AML-193 (cell line): ENCODE results near the gene PDE4B.

Source experiments
- DNase-seq, 2 experiments: peaks; one replicate each; lab custom pipeline; 2025; lab: John Stamatoyannopoulos, UW

Gene PDE4B

DNA sequence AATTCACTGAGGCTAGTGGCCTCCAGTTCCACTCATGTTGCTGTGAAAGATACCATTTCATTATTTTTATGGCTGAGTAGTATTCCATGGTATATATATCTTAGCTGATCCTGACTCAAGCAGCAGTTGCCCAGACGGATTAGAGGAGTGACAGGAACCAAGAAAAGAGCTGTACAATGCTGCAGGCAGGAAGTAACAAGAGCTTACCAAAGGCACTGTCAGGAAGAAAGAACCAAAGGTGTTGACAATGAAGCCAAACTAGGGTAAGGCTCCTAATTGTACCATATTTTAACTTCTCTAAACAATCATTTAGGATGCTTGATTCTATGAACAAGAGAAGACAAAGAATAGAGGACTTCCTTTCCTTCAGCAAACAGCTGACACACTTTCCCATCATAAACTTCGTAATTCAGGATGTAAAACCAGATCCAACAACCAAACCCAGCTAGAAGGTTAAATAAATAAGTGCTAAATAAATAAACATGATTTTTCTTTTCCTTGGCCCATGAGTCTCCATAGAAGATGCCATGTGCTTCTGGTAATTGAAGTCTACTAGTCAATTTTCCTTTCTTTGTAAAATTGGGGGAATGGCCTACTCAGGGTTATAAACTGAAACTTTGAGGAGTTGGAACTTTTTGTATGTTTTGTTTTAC lies 493.0 kb downstream of the PDE4B start:
- no peak for DNase-seq

DNA sequence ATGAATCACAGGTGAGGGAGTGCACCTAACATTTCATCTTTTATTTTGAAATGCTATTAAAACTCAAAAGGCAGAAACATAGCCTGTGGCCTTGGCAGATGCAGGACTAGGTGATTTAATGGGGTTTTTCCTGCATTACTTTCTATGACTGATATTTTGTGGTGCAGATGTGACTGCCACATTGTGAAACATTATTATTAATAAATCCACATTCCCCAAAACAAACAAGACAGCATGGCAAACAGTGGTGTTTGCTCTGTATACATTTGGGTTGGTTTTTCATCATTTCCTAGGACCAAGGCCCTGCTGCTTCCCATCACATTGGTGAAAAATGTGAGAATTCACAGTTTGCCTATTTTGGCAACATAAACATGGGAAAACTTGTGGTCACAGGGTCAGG lies 493.6 kb downstream of the PDE4B start:
- DNase-seq: no peak

DNA sequence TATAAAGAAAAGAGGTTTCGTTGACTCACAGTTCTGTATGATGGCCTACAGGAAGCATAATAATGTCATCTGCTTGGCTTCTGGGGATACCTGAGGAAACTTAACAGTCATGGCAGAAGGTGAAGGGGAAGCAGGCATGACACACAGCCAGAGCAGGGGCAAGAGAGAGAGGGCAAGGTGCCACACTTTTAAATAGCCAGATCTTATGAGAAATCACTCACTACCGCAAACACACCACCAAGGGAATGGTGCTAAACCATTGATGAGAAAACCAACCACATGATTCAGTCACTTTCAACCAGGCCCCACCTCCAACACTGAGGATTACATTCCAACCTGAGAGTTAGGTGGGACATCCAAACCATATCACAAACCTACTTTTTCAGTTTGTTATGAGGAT lies 495.4 kb downstream of the PDE4B start:
- DNase-seq: no peak

DNA sequence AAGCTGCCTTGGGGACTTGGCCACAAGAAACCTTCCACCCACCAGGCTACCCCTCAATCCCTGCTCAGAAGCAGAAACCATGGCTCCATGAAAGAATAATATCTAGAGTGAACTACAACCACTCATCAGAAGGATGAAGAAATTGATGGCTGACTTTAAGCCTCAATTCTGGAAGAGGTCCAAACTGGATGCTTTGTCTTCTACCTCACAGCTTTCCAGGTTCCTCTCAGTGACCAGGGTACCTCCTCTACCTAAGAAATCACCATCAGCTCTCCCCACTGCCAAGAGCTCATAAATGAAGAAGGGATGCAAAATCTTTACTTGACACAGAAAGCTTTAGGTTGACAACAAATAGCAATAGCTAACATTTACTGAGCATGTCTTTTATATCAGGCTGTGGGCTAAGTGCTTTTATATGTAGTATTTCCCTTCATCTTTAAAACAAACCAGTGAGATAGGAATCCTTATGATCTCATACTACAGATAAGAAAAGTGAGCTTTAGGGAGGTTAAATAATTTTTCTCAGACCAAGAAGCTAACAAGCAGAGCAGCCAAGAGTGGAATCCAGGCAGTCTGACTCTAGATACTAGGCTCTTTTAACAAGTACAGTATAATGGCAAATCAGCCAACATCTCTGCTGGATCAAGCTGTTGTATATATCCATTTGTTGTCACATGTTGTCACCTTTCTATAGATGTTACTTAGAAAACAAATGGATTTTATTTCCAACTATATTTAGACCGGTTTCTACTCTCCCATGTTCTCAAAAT lies 498.3 kb downstream of the PDE4B start:
- no peak for DNase-seq

DNA sequence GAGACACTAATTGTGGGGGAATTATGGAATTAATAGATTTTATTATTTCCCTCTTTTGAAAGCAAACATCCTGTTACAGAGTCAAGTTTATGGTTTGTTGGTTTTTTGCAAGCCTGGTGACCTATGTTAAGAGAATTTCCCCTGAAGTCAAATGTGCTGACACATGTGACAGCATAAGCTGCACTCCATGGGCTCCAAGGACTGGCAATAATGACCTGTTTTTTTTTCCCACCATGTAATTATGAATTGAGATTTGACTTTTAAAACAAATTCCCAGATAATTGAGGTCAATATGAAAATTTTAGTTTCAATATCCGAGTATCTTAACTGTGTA lies 498.8 kb downstream of the PDE4B start:
- no peak for DNase-seq

DNA sequence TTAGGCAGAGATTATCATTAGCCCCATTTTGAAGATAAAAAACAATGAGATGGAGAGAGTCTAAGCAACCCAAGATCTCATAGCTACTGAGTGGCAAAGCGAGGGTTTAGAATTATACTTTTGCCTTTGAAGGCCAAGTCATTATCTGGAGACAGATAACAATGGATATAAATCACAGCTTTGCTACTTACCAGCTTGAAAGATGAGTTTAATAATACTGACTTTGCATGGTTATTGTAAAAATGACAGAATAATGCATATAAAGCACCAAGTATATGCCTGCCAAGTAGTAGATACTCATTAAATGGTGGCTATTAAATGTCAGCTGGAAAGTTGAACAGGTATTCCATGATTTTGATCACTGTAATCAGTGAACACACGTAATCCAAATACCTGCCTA lies 499.6 kb downstream of the PDE4B start:
- DNase-seq: no peak

DNA sequence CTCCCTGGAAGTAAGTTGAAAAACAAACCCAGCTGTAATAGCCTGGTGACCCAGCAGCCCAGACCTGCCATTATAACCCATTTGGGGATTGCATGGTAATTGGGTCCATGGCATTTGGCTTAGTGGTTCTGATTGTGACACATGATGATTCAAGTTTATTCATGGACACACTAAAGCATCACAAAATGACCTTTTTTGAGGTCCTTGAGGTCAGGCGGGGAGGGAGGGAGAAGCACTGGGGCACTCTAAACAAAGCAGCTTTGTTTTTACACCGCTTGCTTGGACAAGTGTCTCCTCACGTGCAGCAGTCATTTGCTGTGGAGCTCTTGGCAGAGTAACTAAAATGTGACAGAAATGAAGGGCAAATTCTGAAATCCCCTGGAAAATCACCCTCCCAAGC lies 500.2 kb downstream of the PDE4B start:
- no peak for DNase-seq

DNA sequence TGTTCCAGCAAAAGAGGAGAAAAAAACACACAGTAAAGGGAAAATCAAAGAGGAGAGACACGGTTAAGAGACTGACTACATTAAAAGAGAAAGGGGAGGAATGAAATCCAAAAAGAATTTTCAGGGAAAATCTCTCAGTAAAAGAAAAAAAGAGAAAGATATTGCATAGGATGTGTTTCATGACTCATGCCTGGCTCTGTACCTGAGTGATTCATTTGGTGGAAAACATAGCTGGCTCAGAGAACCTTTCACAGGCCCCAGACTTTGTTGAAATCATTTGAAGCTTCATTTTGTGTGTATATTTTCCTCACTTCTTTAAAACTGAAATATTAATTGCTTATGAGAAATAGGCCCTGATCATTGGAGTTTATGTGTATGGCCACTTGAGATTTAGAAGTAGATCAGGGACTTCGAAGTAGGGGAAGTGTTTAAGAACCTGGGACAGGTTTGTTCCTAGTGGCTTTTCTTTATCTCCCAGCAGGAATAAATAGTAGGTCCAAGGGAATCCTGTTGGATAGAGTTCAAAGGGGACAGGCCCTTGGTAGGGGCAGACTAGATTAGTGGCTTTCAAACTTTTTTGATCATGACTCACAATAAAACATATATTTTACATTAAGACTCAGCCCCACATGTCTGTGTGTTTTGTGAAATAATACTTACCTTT lies 502.1 kb downstream of the PDE4B start:
- no peak for DNase-seq

DNA sequence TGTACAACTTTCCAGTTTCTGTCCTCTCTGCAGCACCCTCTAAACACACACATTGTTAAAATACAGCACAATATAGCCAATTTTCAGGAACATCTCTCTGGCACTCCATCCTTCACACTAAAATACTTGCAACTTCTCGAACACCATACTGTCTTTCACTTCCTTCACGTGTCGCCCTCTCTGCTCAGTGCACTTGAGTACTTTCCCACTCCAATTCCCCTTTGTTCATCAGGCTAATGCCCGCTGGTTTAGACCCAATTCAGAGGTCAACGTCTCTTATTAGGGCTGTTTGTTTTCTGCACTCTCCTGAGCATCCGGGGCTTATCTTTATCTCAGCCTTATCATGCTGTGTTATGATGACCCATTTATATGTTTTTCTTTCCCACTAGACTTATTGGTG lies 503.1 kb downstream of the PDE4B start:
- DNase-seq: no peak

DNA sequence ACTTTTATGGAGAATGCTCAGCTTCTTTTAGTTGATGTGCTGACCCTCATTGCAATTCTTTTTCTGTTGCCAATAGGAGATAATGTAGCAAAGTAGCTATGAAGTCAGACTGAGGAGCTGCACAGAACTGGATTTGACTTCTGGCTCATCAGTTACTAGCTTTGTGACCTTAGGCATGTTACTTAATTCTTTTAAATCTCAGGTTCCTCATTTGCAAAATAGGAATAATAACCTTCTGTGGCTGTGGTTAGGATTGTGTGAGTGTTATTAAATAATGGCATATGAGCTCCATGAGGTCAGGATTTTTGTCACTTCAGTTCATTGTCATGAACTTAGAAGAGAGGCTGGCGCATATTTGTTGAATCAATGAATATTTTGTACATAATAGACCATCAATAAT lies 503.7 kb downstream of the PDE4B start:
- peak; percentile 54 to 79 for DNase-seq

DNA sequence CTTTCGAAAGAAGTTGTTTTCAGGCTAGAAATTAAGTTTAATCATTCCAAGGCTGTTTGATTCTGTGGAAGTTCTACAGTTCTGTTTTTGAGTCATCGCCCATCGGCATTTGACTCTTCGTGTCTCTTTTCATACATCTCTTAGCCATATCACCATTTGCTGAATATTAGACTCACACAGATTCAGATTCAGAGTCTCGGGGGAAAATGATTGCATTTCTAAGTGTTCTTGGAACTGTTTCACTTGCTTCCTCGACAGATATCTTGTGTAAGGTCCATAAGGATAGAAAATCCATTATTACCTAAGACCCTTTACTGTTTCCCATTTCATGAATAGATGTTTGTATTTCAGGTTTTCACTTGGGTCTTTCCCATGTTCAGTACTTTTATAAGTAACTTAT lies 504.3 kb downstream of the PDE4B start:
- no peak for DNase-seq

DNA sequence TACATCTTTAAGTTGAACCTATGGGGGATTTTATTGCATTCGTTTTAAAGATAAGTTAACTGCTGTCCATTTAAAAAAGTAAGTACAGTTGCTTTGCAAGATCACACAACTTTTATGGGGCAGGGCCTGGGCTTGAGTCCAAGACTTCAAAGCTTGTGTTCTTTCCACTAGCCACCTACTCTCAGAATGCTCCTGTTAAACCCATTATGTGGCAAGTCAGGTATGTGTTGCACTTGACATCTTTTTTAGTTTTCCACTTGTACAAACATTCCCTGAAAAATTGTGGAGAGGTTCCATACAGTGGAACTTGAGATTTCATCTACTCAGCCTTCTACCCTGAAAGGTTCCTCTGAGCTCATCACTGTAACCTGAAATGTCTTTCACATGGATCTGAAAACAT lies 505.8 kb downstream of the PDE4B start:
- DNase-seq: no peak

DNA sequence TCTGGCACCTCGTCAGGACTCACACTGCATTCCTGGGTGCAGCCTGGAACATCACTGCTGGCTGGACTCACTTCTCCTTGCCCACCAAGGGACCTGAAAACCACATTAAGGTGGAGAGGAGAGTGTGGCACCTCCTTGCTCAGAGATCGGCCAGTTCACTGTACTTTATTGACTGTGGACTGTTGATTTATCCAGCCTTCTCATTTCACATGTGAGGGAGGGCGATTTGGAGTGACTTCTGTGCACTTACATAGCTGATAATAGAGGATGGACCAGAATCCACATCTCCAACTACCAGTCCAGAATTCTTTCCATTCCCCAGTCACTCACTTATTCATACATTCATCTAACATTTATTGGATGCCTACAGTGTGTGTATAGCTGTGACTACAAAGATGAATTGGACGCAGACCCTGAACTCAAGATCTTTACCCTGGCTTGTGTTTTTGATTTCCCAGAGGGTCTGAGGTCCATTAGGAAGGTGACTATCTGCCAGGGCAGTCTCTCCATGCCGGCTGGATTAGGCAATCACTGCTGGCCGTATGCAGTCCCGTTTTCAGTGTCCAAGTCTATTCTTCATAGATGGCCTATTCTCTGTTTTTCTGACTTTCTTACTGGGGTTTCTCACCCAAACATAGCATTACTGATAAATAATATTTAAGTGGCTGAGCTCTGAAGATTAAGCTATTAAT lies 507.7 kb downstream of the PDE4B start:
- no peak for DNase-seq

DNA sequence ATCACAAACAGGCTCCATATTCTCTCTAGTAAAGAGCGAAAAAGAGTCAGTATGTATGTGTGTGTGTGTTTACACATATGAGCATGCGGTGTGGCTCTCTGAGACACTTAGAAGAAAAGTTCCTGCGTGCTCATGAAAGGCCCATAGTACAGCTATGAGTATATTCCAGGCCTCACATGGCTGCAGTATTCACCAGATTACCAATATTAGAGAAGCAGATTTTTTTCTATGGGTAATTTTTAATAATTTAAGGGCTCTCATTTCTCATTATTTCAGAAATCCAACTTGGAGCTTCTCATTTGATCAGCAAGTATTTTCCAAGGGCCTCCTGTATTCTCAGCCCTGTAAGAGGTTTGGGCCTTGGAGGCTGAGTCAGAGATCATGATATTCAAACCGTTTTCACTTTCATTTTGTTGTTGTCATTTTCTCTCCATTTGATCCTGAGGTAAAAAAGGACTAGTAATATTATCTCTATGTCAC lies 508.3 kb downstream of the PDE4B start:
- DNase-seq: peak; percentile 6 to 25

DNA sequence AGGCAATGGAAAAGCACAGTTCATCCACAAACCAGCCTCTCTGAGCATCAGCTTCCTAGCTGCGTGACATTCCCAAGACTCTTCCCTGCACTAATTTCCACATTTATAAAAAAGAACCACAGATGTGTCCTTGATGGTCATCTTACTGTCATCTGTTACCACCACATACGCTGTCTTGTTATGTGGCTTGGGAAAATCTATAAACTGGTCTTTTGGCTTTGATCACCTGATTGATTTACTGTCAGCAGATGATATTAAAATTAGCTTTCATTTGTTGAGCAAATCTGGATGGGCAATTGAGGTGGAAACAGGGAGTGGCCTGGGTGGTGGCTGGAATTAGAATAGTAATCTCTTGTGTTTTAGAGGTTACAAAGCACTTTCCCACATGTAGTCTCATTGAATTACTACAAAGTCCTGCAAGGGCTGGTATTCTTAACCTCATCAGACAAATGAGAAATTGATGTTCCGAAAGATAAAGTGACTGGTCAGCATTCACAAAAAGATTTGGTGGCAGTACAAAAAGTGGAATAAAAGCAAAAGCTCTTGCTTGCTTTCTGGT lies 509.6 kb downstream of the PDE4B start:
- DNase-seq: no peak

DNA sequence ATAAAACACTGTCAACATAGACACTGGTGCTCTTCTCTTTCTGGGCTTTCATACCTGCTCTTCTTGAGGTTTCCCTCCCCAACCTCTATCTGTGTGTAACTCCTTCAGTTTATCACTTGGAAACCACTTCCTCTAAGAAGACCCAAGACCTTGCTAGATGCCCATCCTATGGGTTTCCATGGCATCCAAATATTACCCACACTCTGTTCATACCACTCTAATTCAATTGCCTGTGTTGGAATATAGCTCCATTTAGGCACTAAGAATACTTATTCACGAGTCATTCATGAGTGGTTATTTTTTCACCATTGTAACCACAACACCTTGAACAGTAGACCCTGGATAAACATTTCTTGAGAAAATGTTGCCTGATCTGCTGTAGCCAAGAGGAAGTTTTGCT lies 510.1 kb downstream of the PDE4B start:
- DNase-seq: peak; percentile 23 to 49

DNA sequence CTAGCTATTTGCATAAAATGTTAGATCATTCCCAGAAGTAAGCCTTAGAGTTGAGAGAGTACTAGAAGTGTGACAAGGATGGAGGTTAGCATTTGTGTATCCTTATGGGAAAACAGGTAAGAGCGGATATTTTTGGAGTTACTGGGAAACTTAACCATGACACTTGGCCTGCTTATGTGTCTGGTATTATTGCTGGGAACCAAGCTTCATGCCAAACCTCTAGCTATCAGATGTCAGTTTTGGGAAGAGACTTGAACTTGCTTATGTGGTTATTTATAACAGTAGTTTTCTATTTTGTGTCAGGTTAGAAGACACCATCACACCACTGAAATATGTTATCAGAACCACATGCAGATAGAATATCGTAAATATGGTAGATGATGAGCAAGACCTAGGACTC lies 511.0 kb downstream of the PDE4B start:
- DNase-seq: no peak

DNA sequence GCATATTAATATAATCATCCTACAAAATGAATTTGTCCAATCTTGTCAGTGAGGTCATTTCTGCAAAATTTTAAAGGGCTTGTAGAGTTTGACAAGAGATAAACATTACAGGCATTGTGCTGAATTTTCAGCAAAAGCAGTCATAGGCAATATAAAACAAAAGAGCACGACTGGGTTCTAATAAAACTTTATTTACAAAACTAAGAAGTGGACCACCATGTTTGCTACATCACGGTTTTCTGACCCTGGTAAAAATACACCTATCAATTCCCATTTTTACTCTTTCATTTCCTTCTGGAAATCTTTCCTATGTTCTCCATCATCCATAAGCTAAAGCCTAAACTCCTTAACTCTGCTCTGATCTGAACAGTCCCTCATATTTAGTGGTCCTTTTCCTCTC lies 511.4 kb downstream of the PDE4B start:
- DNase-seq: no peak

DNA sequence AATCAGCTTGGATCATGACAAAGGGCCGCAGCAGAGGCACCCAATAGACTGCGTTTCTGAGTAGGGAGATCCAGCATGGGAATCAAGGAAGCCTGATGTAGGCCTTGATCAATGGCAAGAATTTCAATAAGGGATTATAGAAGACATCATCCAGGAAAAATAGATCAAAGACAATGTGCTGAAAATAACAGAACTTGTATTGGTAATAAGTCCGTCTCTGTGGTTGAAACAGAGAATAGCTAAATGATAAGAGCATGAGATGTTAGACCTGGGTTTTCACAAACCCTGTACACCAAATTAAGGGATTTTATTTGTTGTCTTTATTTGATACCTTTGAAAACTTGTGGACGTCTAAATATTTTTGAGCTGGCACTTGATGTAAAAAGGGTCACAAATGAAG lies 513.2 kb downstream of the PDE4B start:
- no peak for DNase-seq

DNA sequence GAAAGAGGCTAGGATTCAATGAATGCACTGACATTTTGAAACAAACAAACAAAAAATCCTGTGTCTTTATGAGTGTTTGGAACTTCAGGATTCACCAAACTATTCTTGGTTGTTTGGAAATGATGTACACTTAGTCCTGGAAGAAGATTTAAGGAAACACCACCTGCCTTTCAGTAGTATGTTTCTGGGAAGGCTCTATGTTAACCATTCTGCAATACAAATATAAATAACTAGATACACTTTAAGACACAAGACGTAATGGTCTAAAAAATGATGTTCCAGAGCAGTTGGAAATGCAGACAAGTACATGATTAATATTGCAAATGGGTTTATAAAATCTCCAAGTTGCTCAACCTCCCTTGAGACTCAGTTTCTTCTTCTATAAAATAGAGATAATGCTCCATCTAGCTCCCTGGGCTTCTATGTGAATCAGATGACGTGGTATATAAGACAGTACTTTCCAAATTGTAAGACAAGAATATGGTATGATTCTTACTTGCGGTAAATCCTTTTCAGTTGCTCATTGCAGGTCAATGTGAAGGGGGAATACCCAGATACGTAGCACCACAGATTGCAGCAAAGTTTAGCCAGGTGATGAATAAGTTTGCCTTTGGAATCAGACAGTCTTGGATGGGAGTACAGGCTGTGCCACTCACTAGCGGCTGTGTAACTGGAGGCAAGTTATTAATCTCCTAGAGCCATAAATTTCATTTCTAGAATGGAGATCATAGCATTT lies 516.5 kb downstream of the PDE4B start:
- no peak for DNase-seq

DNA sequence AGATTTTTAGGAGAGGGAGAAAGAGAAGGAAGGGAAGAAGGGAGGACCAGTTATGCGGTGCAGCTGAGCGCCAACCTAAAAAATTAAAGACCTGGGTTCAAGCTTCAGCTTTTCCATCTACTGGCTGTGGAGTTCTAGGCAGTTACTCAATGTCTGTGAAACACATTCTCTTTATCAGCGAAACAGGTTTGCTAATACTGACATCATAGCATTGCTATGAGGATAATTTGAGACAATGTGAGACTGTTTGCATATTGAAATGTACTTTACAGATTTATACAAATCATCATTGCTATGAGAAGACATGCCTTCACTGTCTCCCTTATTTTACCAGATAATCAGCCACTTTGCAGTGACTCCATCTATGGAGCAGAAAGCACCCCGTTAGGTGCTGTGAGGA lies 518.4 kb downstream of the PDE4B start:
- no peak for DNase-seq

DNA sequence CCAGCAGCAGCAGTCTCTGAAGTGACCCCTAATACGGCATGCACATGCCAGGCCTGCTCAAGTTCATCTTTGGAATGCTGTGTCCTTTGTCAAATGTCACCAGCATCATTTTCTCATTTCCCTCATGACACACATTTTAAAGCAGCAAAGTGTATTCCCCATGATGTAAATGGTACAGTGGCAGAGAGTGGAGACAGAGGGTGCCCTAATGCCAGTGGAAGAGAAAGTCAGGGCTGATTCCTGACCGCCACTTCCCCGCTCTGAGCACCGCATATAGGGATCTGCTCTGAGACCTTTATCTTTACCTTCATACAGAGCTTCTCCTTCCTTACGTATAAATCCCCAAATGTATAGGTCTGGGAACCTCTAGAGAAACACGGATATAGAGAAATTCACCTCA lies 518.9 kb downstream of the PDE4B start:
- no peak for DNase-seq
